GM19238 (cell line): ENCODE data around the gene RUBCNL.
A peak's percentile ranks its signal among the peaks of the same experiment; 100 is the strongest.
"Not testable (repeated sequence)": the region's sequence is repeated elsewhere in the genome, so short reads cannot be mapped to it uniquely, and the experiment has no call there.

Source experiments
- DNase-seq: peaks from one replicate; pipeline ENCODE4 v3.0.0; 2011; ENCODE audit warnings: low spot score; ENCODE audit not compliant: insufficient read length

RUBCNL gene, protein sequence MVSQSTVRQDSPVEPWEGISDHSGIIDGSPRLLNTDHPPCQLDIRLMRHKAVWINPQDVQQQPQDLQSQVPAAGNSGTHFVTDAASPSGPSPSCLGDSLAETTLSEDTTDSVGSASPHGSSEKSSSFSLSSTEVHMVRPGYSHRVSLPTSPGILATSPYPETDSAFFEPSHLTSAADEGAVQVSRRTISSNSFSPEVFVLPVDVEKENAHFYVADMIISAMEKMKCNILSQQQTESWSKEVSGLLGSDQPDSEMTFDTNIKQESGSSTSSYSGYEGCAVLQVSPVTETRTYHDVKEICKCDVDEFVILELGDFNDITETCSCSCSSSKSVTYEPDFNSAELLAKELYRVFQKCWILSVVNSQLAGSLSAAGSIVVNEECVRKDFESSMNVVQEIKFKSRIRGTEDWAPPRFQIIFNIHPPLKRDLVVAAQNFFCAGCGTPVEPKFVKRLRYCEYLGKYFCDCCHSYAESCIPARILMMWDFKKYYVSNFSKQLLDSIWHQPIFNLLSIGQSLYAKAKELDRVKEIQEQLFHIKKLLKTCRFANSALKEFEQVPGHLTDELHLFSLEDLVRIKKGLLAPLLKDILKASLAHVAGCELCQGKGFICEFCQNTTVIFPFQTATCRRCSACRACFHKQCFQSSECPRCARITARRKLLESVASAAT

GRCh38 chr13:46387064-46387851 is at the start of gene RUBCNL:
TSS of gene RUBCNL (minus strand) at chr13:46387252. CDS start at chr13:46372475, 14,777 bp downstream.
- peak; percentile 29 for DNase-seq

- DNase-seq = not testable (repeated sequence)
These were observed 42.5 kb upstream of the RUBCNL start for GRCh38 chr13:46429558-46429957.

DNA sequence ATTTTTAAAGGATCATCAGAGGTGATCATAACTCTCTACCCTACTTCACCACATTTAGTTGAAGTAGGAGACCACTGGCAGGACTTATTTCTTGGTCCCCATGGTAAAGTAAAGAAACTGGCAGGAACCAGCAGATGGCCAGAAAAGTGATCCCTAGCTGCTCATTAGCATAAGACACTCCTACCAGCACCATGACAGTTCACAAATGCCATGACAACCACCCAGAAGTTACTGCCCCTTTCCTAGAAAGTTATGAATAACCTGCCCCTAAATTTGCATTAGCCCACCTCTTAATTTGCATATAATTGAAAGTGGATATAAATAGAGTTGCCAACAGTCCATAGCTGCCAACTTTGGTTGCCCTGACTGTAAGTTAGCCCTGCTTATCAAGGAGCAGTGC is 18.4 kb upstream of the RUBCNL start:
- DNase-seq = no peak

DNA sequence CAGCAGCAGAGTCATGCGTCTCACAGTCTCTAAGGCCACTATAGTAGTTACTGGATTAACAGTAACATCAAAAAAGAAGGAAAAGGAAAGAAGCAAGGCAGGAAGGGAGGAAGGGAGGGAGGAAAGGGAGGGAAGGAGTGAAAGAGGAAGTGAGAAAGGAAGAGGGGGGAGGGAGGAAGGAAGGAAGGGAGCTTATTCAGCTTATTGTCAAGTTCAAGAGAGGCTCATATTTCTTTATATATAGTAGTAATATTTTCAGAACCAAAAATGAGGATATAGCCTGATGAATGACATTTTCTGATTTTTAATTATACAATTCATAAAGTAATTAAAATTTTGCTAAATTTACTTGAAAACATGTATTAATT is 17.7 kb upstream of the RUBCNL start:
- DNase-seq = no peak

DNA sequence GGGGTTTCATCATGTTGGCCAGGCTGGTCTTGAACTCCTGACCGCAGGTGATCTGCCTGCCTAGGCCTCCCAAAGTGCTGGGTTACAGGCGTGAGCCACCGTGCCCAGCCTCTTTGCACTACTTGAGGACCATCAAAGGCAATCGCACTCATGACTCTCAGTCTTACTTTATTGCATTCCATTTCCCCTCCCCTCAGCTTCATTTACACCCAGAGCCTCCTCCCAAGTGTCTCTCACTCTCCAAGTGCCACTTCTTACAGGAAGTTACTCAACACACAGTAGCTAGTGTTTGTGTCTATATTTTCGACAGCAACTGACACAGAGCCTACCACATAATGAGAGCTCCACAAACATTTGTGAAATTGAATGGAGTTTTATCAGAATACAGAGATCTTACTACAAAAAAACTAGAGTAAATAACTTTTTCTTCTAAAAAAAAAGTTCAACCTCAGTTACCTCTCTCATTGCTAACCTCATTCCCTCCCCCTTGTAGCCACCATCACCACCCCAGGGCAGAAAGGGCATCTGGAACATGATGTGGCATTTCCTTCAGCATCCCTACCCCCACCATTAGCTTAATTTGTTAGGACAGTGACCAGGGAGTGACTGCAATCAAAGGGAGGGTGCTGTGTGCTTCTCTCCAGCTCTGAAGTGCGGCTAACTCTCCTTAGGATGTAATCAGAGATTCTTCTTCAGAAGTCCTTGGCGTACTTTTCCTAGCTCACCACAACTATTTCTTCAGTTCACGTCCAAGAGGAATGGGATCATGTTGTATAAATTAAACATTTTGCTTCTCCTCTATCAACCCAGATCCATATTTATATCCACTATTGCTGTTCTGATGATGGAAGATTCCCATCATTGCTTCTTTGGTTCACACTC is 17.0 kb upstream of the RUBCNL start:
- no peak for DNase-seq

DNA sequence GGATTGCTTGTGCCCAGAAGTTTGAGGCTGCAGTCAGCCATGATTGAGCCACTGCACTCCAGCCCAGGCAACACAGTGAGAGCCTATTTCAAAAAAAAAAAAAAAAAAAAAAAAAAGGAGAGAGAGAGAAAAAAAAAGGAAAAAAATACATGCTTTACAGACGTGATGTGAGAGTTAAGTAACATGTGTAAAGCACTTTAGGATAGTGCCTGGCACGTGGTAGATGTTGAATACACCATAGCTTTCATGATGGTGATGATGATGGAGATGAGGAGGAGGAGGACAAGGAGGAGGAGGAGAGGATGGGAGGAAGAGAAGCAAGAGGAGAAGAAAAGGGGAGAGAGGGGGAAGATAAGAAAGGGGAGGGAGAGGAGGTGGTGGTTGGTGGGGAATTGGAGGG is 15.1 kb upstream of the RUBCNL start:
- no peak for DNase-seq

GRCh38 chr13:46401432-46401831 is 14.4 kb upstream of the RUBCNL start:
- no peak for DNase-seq

GRCh38 chr13:46396341-46396740 is 9.3 kb upstream of the RUBCNL start:
- no peak for DNase-seq

- no peak for DNase-seq
These were observed 5.9 kb upstream of the RUBCNL start for GRCh38 chr13:46392967-46393366.

DNA sequence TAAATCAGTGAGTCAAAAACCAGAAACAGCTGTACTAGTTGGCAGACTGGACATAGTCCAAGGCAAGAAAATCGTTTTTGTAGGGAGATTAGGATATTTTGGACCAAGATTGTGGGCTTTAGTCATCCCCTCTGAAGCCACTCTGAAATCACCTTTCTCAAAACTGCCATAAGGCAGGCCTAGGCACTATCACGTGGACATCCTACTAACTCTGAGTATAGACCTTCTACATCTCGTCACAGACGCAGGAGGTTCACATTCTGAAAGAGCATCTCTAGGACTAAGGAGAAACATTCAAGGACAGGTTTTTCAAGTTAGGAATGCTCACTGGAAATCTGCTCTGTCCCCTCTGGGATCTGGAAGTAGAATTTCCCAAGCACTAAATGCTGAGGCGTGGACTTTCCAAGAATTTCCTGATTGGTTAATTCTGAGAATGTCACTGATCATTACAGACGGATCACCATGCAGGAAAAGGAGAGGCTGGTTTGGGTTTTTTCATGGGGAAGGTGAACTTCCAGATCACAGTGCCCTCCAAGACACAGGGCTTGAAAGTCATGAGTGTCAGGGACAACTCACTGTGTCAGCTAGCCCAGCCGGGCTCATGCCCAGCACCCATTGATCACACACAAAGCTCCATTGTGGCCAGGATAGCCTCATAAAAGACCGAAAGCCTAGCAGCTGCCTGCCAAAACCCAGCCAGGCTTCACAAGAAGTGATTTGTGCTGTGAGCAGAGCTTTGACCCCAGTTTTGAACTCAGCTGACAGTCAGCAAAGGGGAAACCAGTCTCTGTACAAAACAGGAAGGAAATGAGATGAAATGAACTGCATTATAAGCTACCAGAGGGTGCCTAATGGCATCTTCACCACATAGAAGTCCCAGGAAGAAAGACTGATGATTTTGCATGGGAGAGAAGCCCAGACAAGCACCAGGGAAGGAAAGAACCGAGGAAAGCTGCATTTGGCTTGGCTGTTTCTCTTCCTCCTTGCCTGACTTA is 2.7 kb upstream of the RUBCNL start:
- DNase-seq = peak; percentile 42

DNA sequence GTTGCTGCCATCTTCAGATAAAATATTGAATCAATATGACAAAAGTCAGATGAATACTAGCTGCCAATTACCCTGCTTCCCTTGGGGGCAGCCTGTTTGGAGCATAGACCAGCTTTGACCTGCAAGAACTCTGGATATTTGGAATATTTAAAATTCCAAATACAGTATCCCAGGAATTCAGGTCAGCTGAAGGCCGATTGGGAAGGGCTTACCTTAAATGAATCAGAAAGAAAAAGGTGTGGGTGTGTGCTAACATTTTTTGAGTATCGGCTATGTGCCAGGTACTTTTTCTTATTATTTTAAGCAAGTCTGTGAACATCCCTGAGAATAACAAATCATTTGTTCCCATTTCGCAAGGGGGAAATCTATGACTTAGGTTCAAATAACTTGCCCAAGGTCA is 1.8 kb upstream of the RUBCNL start:
- DNase-seq = no peak

GRCh38 chr13:46388308-46388707 is 1.3 kb upstream of the RUBCNL start:
- no peak for DNase-seq

DNA sequence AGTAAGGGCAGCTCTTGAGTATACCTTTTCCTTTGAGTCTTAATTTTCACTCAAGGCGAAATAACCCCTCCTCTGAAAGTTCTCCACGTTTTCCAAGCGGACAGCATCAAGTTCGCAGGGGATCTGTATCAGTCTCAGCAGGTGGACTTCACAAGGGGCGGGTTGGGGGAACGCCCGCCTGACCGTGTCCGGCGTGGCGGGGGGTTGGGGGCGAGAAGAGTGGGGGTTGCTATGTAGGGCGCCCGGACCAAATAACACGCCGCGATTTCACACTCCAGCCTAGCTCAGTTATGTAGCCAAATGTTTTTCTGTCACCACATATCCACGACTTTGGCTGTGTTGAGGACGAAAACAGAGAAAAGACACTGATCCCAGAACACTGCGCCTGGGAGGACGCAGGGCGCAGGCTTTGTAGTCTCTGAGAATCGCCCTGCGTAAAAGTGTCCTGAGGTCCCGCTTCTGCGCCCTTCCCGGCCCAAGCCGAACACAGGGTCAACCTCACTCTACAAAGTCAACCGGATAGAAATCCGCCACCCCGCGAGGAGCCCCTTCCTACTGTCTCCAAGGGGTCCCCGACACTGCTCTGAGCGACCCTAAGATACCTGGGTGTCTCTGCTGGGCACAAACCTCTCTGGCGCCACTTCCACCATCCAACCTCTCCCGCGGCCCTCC is 524 bp downstream of the RUBCNL start:
- no peak for DNase-seq

GRCh38 chr13:46385946-46386345 is 1.1 kb downstream of the RUBCNL start:
- DNase-seq = no peak

DNA sequence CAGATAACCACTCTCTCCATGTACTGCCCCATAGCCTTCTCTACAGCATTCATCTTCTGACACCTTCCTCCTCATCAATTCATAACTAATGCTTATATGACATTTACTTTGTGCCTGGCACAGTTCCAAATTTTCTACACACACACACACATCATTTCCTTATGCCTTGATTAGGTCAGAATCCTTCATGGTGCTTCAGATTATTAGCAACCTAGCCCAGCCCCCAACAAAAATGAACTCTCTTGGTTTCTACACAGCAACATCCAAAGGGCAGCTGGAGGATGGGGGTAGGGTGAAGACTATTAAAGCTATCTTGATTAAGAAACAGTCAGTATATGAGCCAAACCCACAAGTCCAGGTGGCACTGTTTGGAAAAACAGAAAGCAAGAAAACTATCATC is 3.7 kb downstream of the RUBCNL start:
- no peak for DNase-seq

GRCh38 chr13:46382224-46382623 is 4.8 kb downstream of the RUBCNL start:
- no peak for DNase-seq

DNA sequence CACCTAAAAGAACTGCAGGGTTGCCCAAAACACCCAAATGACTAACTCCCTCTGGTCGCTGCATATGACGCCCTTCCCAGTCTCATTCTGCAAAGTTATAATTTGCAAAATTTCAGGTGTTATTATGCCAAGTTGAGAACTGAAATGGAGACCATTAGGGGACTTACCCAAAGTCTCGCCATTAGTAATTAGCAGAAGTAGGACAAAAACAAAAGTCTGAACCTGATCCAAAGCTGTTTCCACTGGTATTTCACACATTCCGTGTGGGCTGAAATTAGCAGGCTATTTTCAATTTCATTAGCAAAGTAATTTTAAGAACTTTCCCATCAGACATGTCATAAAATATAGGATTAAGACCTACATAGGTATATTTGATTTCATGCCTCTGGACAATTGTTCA is 6.8 kb downstream of the RUBCNL start:
- no peak for DNase-seq

DNA sequence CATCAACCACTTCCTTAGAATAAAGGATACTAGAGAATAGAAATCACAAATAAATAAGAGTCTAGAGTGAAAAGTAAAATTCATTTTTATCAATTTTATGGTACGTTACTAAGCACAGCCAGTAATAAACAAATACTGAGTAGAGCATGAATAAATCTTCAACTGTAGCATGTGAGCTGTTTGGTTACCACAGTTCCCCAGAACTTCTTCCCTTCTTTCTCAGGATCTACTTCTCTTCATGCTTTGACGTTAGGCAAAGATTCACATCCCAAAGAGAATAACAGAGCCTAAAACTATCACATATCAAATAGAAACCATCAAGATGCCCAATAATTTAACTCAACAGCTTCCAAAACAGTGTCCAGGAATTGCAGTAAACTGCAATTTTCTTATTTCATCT is 7.4 kb downstream of the RUBCNL start:
- no peak for DNase-seq

DNA sequence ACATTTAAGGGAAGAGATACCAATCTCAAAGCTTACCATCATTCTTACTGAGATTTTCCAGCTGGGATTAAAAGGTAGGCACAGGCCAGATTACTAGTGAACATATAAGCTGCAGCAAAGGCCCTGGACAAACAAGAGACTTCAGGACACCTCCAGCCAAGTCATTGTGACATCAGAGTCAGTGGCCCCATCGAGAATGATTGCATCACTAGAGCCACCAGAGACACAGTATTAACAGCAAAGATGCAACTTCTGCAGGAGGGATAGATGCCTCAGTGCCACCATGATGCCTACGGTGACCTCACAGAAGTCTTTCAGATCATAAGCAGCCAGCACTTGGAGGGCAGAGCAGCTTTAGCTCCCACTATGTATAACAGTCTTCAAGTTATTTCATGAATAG is 8.6 kb downstream of the RUBCNL start:
- DNase-seq = no peak
